IgD-negative memory B cell (primary cell): ENCODE results near the gene TMEM174. TPM values are rescaled to one million over a fixed set of nuclear protein-coding genes. Genes with fewer than 3 reads are reported as not detected.
A peak's percentile ranks its signal among the peaks of the same experiment; 100 is the strongest.

Experiments
- H3K27ac Mint-ChIP-seq, 3 donors: one replicate each; pipeline ENCODE4 v1.8.0; 2020 to 2022; ENCODE audit warnings: mild to moderate bottlenecking in 3 of 3, mixed read lengths in 3 of 3, moderate library complexity in 1 of 3
- H3K27me3 Mint-ChIP-seq: one replicate; pipeline ENCODE4 v1.8.0; 2021; ENCODE audit warnings: mixed read lengths
- H3K36me3 Mint-ChIP-seq: one replicate; pipeline ENCODE4 v1.8.0; 2020; ENCODE audit warnings: mild to moderate bottlenecking, mixed read lengths
- H3K4me1 Mint-ChIP-seq, 3 donors: one replicate each; pipeline ENCODE4 v1.8.0; 2020 to 2022; ENCODE audit warnings: mixed read lengths in 3 of 3, mild to moderate bottlenecking in 1 of 3
- H3K4me3 Mint-ChIP-seq, 4 donors: one replicate each; pipeline ENCODE4 v1.8.0; 2020 to 2022; ENCODE audit warnings: mild to moderate bottlenecking in 4 of 4, mixed read lengths in 4 of 4, moderate library complexity in 3 of 4
- H3K9me3 Mint-ChIP-seq, 3 donors: one replicate each; pipeline ENCODE4 v1.8.0; 2020 to 2021; ENCODE audit warnings: mixed read lengths in 3 of 3, mild to moderate bottlenecking in 1 of 3
- polyA plus RNA-seq: library from polyadenylated mRNA; unstranded; fragments of 300-500 nt; fragmentation: Illumina TruSeq; gene quantifications from one replicate; pipeline ENCODE4 v1.2.3, GENCODE V29; 2021

Gene TMEM174
- polyA plus RNA-seq, 1 donor from 2014 or later = not detected

DNA sequence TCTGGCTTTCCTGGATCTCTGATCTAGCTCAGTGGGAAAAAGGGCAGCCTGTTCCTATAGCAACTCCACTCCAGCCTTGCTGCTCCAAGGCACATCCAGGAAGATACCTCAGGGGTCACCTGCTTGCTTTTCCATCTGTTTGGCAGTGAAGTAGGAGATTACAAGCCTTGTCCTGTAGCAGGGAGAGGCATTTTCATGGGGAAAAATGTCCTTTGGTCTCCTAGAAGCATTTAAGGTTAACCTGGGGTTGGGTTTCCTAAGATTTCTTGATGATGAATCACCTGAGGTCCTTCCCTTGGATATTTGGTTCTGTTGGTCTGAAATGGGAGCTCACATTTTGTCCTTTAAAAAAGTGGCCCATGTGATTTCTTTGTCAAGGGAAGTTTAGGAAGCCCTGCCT is 1.5 kb upstream of the TMEM174 start:
- peaks cover 4% of the 10 kb centered on the region for H3K36me3 Mint-ChIP-seq
- H3K4me3 Mint-ChIP-seq = no peak overlapping the region
- H3K9me3 Mint-ChIP-seq = peaks cover 2 to 5% (median 3%) of the 10 kb centered on the region in 3 donors
- H3K27ac Mint-ChIP-seq = no peak overlapping the region
- peaks cover 62% of the 10 kb centered on the region for H3K27me3 Mint-ChIP-seq
- peaks cover 0 to 3% (median 0%) of the 10 kb centered on the region in 3 donors for H3K4me1 Mint-ChIP-seq

DNA sequence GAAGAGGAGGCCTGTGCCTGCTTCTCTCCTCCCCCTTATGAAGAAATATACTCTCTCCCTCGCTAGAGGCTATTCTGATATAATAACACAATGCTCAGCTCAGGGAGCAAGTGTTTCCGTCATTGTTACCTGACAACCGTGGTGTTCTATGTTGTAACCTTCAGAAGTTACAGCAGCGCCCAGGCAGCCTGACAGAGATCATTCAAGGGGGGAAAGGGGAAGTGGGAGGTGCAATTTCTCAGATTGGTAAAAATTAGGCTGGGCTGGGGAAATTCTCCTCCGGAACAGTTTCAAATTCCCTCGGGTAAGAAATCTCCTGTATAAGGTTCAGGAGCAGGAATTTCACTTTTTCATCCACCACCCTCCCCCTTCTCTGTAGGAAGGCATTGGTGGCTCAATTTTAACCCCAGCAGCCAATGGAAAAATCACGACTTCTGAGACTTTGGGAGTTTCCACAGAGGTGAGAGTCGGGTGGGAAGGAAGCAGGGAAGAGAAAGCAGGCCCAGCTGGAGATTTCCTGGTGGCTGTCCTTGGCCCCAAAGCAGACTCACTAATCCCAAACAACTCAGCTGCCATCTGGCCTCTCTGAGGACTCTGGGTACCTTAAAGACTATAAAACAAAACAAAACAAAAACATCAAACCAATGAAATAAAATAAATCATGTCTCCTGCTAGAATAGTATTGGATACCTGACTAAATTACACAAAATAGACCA is 1.3 kb downstream of the TMEM174 start:
- peaks cover 4% of the 10 kb centered on the region for H3K36me3 Mint-ChIP-seq
- peak overlapping the region in 1 of 3 donors; percentile 39 for H3K27ac Mint-ChIP-seq
- peaks cover 0 to 2% (median 0%) of the 10 kb centered on the region in 3 donors for H3K9me3 Mint-ChIP-seq
- no peak overlapping the region for H3K4me3 Mint-ChIP-seq
- peaks cover 56% of the 10 kb centered on the region for H3K27me3 Mint-ChIP-seq
- H3K4me1 Mint-ChIP-seq = peaks cover 0 to 3% (median 0%) of the 10 kb centered on the region in 3 donors

- Mint-ChIP-seq H3K27ac (no peak overlapping the region), H3K4me1 (peaks cover 0 to 3% (median 0%) of the 10 kb centered on the region in 3 donors)
These were observed 3.3 kb downstream of the TMEM174 start for GRCh38 chr5:73176250-73176649.

DNA sequence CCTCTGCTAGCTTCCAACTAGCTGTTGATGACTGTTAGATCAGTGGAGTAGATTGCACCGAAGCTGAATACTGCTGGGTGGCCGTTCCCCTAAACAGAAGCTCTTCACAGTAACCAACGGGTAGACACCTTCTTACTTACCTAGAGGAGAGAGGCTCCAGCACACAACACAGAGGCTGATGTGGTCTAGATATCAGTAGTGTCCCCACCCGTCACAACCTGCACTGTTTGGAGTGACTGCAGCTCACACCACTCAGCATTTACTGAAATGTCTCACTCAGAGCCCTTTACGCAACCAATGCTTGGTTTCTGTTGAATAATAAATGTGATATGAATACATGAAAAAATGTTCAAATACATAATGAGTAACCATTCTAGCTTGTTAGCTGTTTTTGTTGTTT is 5.3 kb downstream of the TMEM174 start:
- Mint-ChIP-seq H3K4me3 (no peak overlapping the region), H3K36me3 (peaks cover 5% of the 10 kb centered on the region), H3K27me3 (peaks cover 34% of the 10 kb centered on the region), H3K9me3 (no peaks in the 10 kb centered on the region), H3K4me1 (peaks cover 0 to 3% (median 0%) of the 10 kb centered on the region in 3 donors), H3K27ac (no peak overlapping the region)

More at GRCh38 chr5:73176250-73176649, 3.3 kb downstream of the TMEM174 start:
- Mint-ChIP-seq H3K9me3 (no peaks in the 10 kb centered on the region), H3K36me3 (peaks cover 4% of the 10 kb centered on the region), H3K27me3 (peaks cover 51% of the 10 kb centered on the region), H3K4me3 (no peak overlapping the region)

GRCh38 chr5:73179730-73180129 is 6.7 kb downstream of the TMEM174 start:
- Mint-ChIP-seq H3K4me1 (no peaks in the 10 kb centered on the region), H3K4me3 (no peak overlapping the region), H3K9me3 (peaks cover 1 to 4% (median 3%) of the 10 kb centered on the region in 3 donors), H3K36me3 (peaks cover 3% of the 10 kb centered on the region), H3K27ac (no peak overlapping the region), H3K27me3 (peaks cover 24% of the 10 kb centered on the region)

- no peak overlapping the region for H3K4me3 Mint-ChIP-seq
- H3K27me3 Mint-ChIP-seq = peaks cover 19% of the 10 kb centered on the region
- no peaks in the 10 kb centered on the region for H3K4me1 Mint-ChIP-seq
- H3K36me3 Mint-ChIP-seq = peaks cover 1% of the 10 kb centered on the region
- H3K9me3 Mint-ChIP-seq = peaks cover 3 to 8% (median 4%) of the 10 kb centered on the region in 3 donors
- no peak overlapping the region for H3K27ac Mint-ChIP-seq
These were observed 7.6 kb downstream of the TMEM174 start for GRCh38 chr5:73180566-73180965.

GRCh38 chr5:73182307-73182706 is 9.3 kb downstream of the TMEM174 start:
- no peak overlapping the region for H3K4me3 Mint-ChIP-seq
- peaks cover 3 to 8% (median 4%) of the 10 kb centered on the region in 3 donors for H3K9me3 Mint-ChIP-seq
- peaks cover 1% of the 10 kb centered on the region for H3K36me3 Mint-ChIP-seq
- H3K4me1 Mint-ChIP-seq = no peaks in the 10 kb centered on the region
- peaks cover 13% of the 10 kb centered on the region for H3K27me3 Mint-ChIP-seq
- H3K27ac Mint-ChIP-seq = no peak overlapping the region

- H3K36me3 Mint-ChIP-seq = peaks cover 1% of the 10 kb centered on the region
- no peak overlapping the region for H3K27ac Mint-ChIP-seq
- H3K9me3 Mint-ChIP-seq = peaks cover 3 to 8% (median 4%) of the 10 kb centered on the region in 3 donors
- no peak overlapping the region for H3K4me3 Mint-ChIP-seq
- H3K27me3 Mint-ChIP-seq = peaks cover 13% of the 10 kb centered on the region
- H3K4me1 Mint-ChIP-seq = no peaks in the 10 kb centered on the region
These were observed 10.0 kb downstream of the TMEM174 start for GRCh38 chr5:73183000-73183399.

DNA sequence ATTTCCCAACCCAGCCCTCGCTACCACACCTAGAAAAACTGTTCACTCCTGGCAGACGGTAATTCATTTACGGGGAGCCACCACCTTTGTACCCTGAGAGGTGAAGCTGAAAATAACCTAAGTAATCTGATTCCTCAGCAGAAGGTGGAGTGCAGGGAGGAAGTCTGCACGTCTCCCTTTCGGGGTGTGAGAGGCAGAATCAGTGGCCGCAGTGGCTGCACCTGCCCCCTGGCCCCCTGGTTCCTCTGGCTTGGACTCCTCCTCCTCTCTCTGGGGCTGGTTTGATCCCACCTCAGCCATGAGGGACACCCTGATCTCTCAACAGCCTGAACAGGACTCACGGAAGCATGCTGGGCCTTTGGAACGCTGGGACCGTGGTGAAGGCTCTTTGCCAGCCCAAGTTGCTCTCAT is 10.5 kb downstream of the TMEM174 start:
- Mint-ChIP-seq H3K27me3 (peaks cover 13% of the 10 kb centered on the region), H3K4me1 (no peaks in the 10 kb centered on the region), H3K9me3 (peaks cover 3 to 8% (median 4%) of the 10 kb centered on the region in 3 donors), H3K36me3 (peaks cover 1% of the 10 kb centered on the region), H3K4me3 (no peak overlapping the region), H3K27ac (no peak overlapping the region)

- H3K27ac Mint-ChIP-seq = no peak overlapping the region
- H3K4me1 Mint-ChIP-seq = no peaks in the 10 kb centered on the region
- peaks cover 3 to 9% (median 4%) of the 10 kb centered on the region in 3 donors for H3K9me3 Mint-ChIP-seq
- no peak overlapping the region for H3K4me3 Mint-ChIP-seq
- no peaks in the 10 kb centered on the region for H3K36me3 Mint-ChIP-seq
- H3K27me3 Mint-ChIP-seq = peaks cover 21% of the 10 kb centered on the region
These were observed 14.0 kb downstream of the TMEM174 start for GRCh38 chr5:73186976-73187375.

DNA sequence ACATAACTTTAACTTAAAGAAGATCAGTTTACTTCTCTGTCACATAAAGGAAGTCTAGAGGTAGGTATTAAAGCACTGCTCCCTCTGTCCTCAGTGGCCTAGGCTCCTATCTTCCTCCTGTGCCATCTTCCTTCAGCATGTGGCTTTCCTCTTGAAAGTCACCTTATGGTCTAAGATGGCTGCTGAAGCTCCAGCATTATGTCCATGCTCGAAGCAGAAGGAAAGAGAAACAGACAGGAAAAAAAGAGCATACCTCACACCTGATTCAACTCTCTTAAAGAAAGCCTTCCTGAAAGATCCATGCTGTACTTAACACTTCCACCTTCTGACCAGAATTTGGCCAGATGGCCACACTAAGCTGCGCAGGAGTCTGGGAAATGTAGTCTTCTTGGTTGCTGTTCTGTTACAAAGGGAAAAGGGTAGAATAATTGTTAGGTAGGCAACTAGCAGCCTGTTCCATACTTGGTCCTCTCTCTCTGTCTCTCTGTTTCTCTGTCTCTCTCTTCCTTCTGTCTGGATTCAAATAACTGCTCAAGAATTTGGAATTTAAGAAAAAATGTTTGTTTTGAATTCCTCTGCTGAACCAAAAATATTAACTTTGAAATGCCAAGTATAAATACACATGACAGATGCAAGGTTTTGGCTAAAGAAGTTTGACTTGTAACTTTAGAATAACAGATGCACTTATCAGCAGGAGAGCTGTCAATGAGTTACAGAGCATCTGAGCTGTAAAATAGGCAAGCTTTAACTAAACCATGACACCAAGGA is 16.0 kb downstream of the TMEM174 start:
- Mint-ChIP-seq H3K4me3 (no peak overlapping the region), H3K27me3 (peaks cover 21% of the 10 kb centered on the region), H3K4me1 (no peaks in the 10 kb centered on the region), H3K27ac (no peak overlapping the region), H3K36me3 (no peaks in the 10 kb centered on the region), H3K9me3 (peaks cover 3 to 9% (median 4%) of the 10 kb centered on the region in 3 donors)

DNA sequence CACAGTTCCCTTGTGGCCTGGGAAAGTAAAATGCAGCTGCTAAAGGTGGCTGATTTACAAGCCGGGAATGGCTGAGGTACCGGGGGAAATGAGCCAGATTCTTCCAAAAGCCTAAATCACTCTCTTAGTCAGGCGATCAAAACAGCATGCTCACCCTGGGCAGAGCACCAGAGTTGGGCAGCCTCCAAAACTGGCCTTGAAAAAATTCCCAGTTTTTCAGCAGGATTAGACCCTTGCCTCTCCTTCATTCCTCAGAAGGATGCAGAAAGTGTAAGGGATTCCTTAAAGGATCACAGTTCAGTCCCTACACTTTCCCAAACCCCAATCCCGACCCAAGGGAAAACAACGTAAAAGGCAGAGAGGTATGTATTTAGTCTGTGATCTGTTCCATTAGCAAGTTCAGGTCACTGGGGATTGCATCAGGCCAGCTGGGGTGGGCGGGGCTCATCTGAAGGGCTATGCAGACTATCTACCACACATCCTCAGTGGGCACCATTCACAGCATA is 16.9 kb downstream of the TMEM174 start:
- Mint-ChIP-seq H3K4me3 (no peak overlapping the region), H3K27ac (no peak overlapping the region), H3K27me3 (peaks cover 23% of the 10 kb centered on the region), H3K36me3 (no peaks in the 10 kb centered on the region), H3K4me1 (no peaks in the 10 kb centered on the region), H3K9me3 (peaks cover 0 to 5% (median 2%) of the 10 kb centered on the region in 3 donors)

DNA sequence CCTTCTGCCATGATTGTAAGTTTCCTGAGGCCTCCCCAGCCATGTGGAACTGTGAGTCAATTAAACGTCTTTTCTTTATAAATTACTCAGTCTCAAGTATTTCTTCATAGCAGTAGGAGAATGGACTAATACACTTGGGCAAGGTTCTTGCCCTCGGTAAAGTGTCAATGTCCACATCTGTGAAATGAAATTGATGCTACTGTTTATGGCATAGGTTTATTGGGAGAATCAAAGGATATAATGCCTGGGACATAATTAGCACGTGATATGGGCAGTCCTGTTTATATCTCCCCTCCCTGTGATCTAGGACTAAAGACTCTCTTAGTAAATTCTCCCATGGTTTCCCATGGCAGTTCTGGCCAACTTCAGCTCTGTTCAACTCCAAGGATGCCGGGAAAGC is 19.4 kb downstream of the TMEM174 start:
- H3K4me1 Mint-ChIP-seq = no peaks in the 10 kb centered on the region
- H3K9me3 Mint-ChIP-seq = peaks cover 0 to 1% (median 0%) of the 10 kb centered on the region in 3 donors
- H3K27ac Mint-ChIP-seq = no peak overlapping the region
- H3K27me3 Mint-ChIP-seq = peaks cover 23% of the 10 kb centered on the region
- no peak overlapping the region for H3K4me3 Mint-ChIP-seq
- no peaks in the 10 kb centered on the region for H3K36me3 Mint-ChIP-seq

- peak overlapping the region in 1 of 4 donors; percentile 19 for H3K4me3 Mint-ChIP-seq
- no peaks in the 10 kb centered on the region for H3K4me1 Mint-ChIP-seq
- peaks cover 0 to 1% (median 0%) of the 10 kb centered on the region in 3 donors for H3K9me3 Mint-ChIP-seq
- peaks cover 21% of the 10 kb centered on the region for H3K27me3 Mint-ChIP-seq
- H3K27ac Mint-ChIP-seq = no peak overlapping the region
- H3K36me3 Mint-ChIP-seq = no peaks in the 10 kb centered on the region
These were observed 20.6 kb downstream of the TMEM174 start for GRCh38 chr5:73193592-73193991.

DNA sequence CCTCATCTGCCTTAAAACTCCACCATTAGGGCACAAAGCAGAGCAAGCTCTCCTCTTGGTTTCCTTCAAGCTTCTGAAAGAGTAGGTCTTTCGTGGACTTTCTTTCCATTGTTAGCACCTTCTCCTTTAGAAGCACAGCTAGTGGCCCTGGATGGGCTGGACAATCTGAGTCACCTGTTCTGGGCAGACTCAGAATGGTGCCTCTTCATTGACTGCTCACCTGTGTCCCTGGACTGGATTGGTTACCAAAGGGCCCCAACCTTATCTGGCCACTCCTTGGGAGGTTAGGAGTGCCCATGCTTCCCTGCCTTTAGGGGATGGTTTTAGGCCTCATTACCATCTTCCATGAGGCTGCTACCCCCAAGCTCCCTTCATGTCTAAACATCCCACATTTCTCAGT is 23.2 kb downstream of the TMEM174 start:
- peaks cover 12% of the 10 kb centered on the region for H3K27me3 Mint-ChIP-seq
- no peak overlapping the region for H3K27ac Mint-ChIP-seq
- H3K4me1 Mint-ChIP-seq = no peaks in the 10 kb centered on the region
- peaks cover 0 to 1% (median 0%) of the 10 kb centered on the region in 3 donors for H3K9me3 Mint-ChIP-seq
- H3K36me3 Mint-ChIP-seq = no peaks in the 10 kb centered on the region
- H3K4me3 Mint-ChIP-seq = no peak overlapping the region
